ENCODE data around the gene GJC3.
"Not testable (repeated sequence)": the region's sequence is repeated elsewhere in the genome, so short reads cannot be mapped to it uniquely, and the experiment has no call there.

The GJC3 gene

GRCh38 chr7:99928994-99929729 is at the start of gene GJC3:
TSS of gene GJC3 (minus strand) at chr7:99929620. CDS start at chr7:99929620, 0 bp downstream.
- Histone ChIP-seq H3K4me3 (ENCODE audit: low read depth, low read length) (peak within 1 kb of the TSS; percentile 34), H3K27ac (no peak within 1 kb of the TSS)

GRCh38 chr7:99976626-99977025 is 47.2 kb upstream of the GJC3 start:
- Histone ChIP-seq H3K36me3 (replicated peaks) (no peaks in the 10 kb centered on the region), H3K4me3 (ENCODE audit: low read depth, low read length) (no peak overlapping the region), H3K27me3 (replicated peaks) (no peaks in the 10 kb centered on the region), H3K27ac (no peak overlapping the region)
- DNase-seq: no peak
- in situ Hi-C loops (cut with HindIII; ENCODE audit: low pct_ligation_motif_present, low sequenced_read_pairs): loop anchor here (25.0 kb wide), 1 partner anchor 111 kb away; the partner anchor contains the start of genes COPS6 and ZNF3
- TF ChIP-seq CTCF (IDR thresholded peaks at IDR 0.05; ENCODE audit: low read depth, low read length, missing control alignments): no peak

More at GRCh38 chr7:99928994-99929729, at the start of gene GJC3:
- TF ChIP-seq CTCF (IDR thresholded peaks at IDR 0.05; ENCODE audit: low read depth, low read length, missing control alignments): peak; percentile 56
- DNase-seq: peak; percentile 34
- in situ Hi-C loops (cut with HindIII; ENCODE audit: low pct_ligation_motif_present, low sequenced_read_pairs): no loop called here
- Histone ChIP-seq H3K36me3 (replicated peaks) (no peaks in the 10 kb centered on the region), H3K27me3 (replicated peaks) (peaks cover 9% of the 10 kb centered on the region)

GRCh38 chr7:99975782-99976521 is 46.5 kb upstream of the GJC3 start, which contains the start of gene AZGP1:
TSS of gene AZGP1 (minus strand) at chr7:99976031. CDS start at chr7:99976020, 11 bp downstream.
- in situ Hi-C loops (cut with HindIII; ENCODE audit: low pct_ligation_motif_present, low sequenced_read_pairs): loop anchor here (25.0 kb wide), 1 partner anchor 111 kb away; the partner anchor contains the start of genes COPS6 and ZNF3
- Histone ChIP-seq H3K4me3 (ENCODE audit: low read depth, low read length) (no peak within 1 kb of the TSS), H3K36me3 (replicated peaks) (no peaks in the 10 kb centered on the region), H3K27ac (no peak within 1 kb of the TSS), H3K27me3 (replicated peaks) (no peaks in the 10 kb centered on the region)
- TF ChIP-seq CTCF (IDR thresholded peaks at IDR 0.05; ENCODE audit: low read depth, low read length, missing control alignments): no peak
- DNase-seq: no peak

GRCh38 chr7:99974681-99975080 is 45.3 kb upstream of the GJC3 start:
- Histone ChIP-seq H3K27ac (no peak overlapping the region), H3K36me3 (replicated peaks) (no peaks in the 10 kb centered on the region), H3K27me3 (replicated peaks) (no peaks in the 10 kb centered on the region), H3K4me3 (ENCODE audit: low read depth, low read length) (no peak overlapping the region)
- in situ Hi-C loops (cut with HindIII; ENCODE audit: low pct_ligation_motif_present, low sequenced_read_pairs): loop anchor here (25.0 kb wide), 1 partner anchor 113 kb away; the partner anchor contains the start of genes COPS6 and ZNF3
- no peak for DNase-seq
- no peak for TF ChIP-seq CTCF (IDR thresholded peaks at IDR 0.05; ENCODE audit: low read depth, low read length, missing control alignments)

DNA sequence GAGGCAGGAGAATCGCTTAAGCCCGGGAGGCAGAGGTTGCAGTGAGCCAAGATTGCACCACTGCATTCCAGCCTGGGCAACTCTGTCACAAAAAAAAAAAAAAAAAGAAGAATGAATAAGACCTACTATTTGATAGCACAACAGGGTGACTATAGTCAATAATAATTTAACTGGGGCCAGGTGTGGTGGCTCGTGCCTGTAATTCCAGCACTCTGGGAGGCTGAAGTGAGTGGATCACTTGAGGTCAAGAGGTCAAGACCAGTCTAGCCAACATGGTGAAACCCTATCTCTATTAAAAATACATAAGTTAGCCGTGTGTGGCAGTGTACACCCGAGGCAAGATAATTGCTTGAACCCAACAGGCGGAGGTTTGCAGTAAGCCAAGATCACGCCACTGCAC is 44.4 kb upstream of the GJC3 start:
- H3K36me3 ChIP-seq (replicated peaks); H3K27ac ChIP-seq; DNase-seq; in situ Hi-C loops (cut with HindIII; ENCODE audit: low pct_ligation_motif_present, low sequenced_read_pairs); H3K27me3 ChIP-seq (replicated peaks); H3K4me3 ChIP-seq (ENCODE audit: low read depth, low read length): not testable (repeated sequence)

DNA sequence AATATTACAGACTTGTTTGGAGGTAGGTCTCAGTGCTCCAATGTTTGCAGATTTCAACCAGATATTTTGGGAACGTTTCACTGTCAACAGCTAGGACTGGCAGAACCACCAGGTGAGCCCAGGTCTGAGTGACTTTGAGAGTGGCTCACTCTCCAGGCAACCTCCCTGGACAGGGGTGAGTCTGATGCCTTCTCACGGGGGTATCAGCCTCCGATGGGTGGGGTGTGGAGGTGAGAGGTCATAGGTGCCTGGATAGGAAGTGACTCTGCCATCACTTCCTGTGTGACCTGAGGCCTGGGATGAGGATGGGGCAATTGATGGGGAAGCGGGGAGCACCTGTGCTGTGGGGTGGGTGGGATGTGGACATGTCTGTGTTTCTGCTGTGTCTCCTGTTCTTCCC is 41.8 kb upstream of the GJC3 start:
- no peaks in the 10 kb centered on the region for H3K36me3 ChIP-seq (replicated peaks)
- no peak for DNase-seq
- H3K27ac ChIP-seq: no peak overlapping the region
- no peak for TF ChIP-seq CTCF (IDR thresholded peaks at IDR 0.05; ENCODE audit: low read depth, low read length, missing control alignments)
- in situ Hi-C loops (cut with HindIII; ENCODE audit: low pct_ligation_motif_present, low sequenced_read_pairs): no loop called here
- H3K27me3 ChIP-seq (replicated peaks): no peaks in the 10 kb centered on the region
- no peak overlapping the region for H3K4me3 ChIP-seq (ENCODE audit: low read depth, low read length)

DNA sequence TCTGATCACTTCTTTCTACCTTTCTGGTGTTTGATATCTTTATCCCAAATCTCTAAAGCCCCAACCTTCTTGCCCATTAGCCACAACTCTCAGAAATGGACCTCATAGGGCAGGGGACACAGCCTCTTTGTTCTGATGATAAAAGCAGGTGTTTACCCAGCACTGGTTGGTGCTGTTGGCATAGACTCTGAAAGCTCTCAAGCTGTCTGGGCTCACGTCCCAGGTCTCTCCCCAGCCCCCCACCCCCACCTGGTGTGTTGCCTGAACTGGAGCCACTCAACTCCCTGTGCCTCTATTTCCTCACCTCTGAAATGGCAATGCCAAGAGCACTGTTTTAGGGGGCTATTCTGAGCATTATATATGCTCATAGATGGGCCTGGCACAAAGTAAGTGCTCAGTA is 40.4 kb upstream of the GJC3 start:
- in situ Hi-C loops (cut with HindIII; ENCODE audit: low pct_ligation_motif_present, low sequenced_read_pairs); H3K27me3 ChIP-seq (replicated peaks); H3K36me3 ChIP-seq (replicated peaks); H3K27ac ChIP-seq; DNase-seq; H3K4me3 ChIP-seq (ENCODE audit: low read depth, low read length): not testable (repeated sequence)

Measured in brain microvascular endothelial cell (primary cell).